Effector CD4-positive, alpha-beta T cell (primary cell): ENCODE data around the gene DKK3.
A peak's percentile ranks its signal among the peaks of the same experiment; 100 is the strongest.

Source experiments
- DNase-seq: peaks from one replicate; pipeline ENCODE4 v3.0.0-alpha.2; 2020

The DKK3 gene

DNA sequence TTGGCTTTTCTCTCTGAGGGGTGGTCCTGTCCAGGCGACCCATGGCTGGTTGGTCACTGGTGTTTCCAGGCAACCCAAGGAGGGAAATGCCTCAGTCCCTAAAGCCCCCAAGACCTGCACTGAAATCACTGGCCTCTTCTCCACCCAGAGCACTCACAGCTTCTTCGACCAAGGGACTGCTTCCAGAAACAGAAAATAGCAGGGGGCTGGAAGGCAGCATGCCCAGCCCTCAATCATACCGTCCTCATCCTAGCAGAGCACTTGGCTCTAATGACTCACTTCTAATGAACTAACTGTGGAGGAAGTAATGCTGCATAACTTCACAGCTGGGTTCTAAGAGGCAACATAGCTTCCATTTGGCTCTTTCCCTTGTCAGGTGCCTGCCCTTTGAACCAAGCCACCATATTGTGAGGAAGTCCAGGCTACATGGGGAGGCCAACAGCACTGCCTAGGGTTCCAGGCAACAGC, 27.6 kb downstream of the DKK3 start:
- DNase-seq: no peak

DNA sequence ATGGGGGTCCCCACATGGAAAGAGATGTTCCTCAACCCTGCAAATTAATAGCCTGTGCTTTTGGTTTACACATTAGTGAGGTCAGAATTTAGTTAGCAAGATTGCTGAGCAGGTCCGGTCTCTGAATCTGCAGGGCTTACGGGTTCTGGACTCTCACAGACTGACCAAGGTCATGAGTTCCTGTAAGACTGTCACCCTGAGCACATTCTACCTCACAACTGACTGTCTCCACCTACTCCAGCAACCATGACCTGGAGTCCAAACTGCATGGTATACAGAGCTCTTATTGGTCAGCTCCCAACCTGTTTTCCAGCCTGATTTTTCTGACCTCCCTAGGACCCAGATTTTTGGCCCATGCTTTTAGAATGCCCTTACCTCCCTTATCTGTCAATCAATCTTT, 28.2 kb downstream of the DKK3 start:
- DNase-seq: no peak

DNA sequence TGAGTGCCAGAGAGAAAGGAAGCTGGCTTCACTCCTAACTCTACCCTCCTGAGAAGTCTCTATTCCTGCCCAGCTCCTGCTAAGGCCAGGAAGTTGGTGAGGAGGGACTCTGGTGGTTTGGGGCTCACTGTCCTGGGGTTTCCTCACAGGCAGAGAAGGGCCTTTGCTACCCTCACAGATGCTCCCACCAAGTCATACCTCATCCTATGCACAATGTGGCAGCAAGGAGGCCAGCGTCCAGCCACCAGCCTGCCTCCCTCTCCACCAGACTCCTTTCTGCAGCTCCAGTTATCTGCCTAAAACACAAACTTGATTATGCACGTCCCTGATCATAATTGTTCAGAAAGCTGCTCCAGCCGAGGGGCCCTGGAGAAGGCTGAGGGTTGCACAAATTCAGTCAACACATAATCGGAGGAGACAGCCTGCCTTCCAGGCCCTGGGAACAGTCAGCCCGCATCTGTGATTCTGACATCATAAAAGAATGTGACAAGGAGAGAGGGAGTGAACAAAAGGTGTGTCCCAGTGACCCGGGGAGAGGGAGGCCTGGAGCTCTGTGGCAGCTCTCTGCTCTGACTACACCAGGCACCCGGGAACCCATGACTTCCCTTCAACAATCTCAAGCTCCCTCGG, 28.8 kb downstream of the DKK3 start:
- DNase-seq: no peak

DNA sequence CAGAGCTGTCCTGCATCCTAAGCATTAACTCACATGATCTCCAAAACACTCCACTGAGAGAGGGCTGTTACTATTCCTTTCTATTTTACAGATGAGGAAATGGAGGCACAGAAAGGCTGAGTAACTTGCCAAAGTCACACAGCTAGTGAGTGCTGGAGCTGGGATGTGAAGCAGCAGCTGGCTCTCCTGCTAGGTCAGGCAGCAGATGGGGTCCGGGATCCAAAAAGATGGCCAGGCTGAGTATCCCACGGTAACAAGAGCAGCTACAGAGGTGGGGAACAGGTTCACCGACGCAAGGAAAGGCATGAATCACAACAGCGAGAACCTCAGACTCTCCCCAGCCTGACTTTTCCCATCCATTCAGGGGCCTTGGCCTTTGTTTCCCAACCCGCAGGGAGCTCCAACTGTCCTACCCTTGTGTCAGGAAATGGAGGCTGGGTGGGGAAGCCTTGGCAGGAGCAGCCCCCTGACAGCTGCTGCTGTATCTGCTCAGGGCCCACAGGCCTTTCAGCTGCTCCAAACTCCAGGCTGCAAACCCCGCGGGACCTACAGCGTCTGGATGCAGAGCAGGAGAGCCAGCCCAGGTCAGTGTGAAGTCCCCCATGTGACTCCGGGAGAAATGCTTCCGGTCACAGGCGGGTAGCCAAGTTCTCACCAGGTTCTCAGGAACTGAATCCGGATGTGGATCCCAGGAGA, 29.5 kb downstream of the DKK3 start:
- no peak for DNase-seq

DNA sequence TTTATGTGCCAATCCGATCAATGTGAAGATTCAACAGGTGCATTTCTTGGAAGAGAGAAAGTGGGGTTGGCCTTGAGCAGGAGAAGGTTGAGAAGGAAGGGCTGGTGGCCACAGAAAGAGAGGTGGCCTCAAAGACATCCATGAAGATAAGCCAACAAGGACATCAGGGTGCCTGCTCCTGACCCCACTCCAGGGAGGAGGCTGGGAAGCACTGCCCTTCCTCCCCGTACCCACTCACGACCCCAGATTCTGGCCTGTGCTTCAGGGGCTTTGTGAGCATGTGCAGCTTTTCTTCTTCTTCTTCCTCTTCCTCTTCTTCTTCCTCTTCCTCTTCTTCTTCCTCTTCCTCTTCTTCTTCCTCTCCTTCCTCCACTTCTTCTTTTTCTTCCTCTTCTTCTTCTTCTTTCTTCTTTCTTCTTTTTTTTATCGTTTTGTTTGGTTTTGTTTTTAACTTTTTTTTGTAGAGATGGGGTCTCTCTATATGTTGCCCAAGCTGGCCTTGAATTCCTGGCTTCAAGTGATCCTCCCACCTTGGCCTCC, 30.3 kb downstream of the DKK3 start:
- no peak for DNase-seq

DNA sequence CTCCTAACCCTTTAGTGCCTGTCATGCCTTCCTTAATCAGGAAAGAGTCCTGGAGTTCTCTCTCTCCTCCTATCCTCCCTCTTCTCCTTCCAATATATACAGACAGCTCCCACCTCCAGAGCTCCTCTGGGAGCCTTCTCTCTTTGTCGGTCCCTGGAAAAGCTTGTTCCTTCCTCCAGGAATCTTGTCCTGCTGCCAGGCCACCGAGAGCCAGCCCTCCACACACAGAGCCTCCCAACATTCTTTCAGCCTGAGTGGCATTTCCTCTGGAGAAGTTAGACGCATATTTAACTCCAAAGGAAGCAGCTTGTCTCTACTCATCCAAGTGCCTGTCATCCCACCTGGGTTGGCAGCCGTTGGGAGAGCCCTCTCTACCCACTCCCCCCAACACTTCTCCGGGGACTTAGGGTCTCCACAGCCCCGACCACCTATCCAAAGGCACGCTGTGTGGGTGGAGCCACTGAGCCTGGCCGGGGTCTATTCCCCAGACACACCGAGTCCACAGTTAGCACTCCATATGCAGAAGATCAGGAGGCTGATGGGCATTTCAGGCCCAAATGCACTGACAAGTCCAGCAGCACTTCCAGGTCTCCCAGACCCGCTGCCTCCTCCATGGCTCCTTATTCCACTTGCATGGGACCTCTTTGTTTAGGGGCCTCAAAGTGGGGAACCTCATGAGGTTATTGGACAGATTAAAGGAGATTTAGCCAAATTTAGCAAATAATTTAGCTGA, 31.1 kb downstream of the DKK3 start:
- no peak for DNase-seq

DNA sequence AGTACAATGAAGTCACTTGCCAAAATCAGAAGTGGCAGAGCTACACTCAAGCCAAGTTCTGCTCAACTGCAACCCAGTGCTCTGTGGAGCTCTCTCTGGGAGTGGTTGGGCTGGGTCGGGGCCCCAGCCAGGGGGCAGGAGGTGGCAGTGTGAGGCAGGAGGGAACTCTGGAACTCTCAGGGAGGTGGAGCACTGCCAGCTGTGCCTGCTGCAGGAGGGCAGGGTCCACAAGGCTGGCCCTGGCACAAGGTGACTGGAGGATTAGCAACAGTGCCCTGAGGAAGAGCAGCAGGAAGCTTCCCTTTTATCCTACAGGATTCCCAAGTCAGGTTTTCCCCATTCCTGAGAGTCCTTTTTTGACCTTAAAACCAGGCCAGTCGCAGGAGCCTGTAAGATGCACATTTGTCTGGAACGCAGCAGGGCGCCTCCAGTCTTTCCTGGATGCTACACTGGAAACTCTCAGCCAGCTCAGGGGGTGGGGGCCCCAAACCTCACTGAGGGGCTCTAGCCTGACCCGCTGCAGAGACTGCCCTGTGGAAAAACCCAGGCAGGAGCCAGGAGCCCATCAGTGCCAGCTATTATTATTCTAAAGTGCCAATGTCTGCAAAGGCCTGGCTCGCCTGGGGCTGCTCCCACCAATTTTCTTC, 31.8 kb downstream of the DKK3 start:
- no peak for DNase-seq

DNA sequence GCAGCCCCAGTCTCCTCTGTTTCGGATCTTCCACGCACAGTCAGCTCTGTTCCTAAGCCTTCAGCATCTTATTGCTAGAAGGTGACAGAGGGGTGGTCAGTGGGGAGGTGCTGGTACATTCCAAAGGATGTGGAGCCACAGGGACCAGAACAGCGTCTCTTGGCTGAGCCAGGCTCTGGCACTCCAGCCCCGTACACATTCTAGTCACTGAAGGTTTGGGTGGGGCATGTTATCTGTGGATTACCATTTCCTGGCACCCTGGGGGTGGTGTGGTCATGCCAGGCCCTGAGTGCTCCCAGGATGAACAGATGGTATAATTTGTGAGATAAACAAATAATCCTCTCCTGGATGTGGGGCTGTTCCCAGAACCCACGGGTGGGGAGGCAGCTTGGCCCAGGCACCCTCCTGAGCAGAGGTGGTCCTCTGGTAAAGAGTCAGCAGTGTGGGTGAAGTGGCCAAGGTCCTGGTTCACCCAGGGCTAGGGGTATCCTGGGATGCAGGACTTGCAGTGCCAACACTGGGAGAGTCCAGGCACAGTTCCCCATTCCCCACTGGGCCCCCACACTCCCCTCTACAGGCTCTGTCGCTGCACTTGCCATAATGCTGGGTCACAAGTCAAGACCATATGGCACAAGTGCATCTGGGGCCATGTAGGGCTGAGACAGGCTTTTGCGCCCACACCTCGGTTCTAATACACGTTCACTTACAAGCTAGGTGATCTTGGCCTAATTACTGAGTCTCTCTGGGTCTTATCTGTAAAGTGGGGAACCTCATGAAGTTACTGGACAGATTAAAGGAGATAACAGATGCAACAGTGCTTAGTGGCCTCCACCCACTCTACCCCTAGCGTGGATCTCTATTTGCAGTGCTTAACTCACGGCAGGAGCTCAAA, 33.0 kb downstream of the DKK3 start:
- no peak for DNase-seq

DNA sequence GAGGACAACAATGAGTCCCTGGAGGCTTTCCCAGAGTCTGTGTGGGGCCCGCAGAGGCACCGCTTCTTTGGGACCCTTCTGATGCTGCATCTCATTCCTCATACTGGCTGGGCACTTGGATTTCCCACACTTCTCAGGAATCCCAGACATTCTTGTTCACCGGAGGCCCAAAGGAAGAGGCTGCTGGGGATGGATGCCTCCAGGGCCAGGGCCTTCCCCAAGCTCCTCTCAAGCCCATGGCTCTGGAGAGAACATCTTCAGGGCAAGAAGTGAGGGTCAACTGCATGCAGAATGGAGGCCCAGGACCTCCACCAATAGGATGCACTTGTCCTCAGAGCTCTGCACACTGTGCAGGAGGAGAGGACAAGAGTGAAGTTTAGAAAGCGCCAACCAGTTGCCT, 34.6 kb downstream of the DKK3 start:
- no peak for DNase-seq

DNA sequence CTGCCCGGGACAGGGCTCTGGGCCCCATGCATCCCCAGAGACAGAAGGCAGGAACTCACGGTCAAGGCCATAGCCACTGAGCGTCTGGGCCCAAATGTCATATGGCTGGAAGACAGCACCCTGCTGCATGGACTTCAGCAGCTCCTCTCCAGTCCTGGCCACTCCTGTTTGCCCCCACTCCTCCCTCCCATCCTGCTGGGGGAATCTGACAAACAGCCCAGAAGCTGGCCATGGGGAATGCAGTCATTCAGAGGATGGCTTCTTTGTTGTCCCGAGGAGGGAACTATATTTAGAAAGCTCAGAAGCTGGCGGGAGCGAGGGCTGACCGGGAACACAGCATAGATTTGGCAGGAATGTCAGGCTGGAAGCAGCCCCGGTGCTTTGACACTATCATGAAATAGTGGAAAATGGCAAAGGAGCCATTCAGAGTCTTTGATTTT, 35.0 kb downstream of the DKK3 start:
- no peak for DNase-seq

DNA sequence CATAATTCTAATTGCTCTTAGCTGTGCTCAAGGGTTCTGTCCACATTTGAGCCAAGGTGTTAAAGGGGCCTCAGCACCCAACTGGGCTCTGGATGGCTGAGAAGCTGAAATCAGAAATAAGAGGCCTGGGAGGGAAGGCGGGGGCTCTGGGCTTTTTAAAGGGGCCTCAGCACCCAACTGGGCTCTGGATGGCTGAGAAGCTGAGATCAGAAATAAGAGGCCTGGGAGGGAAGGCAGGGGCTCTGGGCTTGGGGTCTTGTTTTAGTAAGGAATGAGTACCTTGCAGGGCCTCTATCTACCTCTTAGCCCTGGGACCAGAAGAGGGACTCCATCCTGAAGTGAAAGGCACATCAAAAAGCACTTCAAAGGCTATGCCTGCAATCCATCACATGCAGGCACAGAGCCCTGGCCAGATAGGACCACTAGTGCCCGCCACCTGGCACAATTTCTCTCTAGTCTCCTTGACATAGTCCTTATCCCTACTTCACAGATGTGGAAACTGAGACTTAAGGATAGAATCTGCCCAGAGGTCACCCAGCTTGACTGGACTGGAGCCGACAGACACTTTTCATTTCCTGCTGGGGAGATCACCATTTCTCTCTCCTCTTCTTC, 35.6 kb downstream of the DKK3 start:
- no peak for DNase-seq

DNA sequence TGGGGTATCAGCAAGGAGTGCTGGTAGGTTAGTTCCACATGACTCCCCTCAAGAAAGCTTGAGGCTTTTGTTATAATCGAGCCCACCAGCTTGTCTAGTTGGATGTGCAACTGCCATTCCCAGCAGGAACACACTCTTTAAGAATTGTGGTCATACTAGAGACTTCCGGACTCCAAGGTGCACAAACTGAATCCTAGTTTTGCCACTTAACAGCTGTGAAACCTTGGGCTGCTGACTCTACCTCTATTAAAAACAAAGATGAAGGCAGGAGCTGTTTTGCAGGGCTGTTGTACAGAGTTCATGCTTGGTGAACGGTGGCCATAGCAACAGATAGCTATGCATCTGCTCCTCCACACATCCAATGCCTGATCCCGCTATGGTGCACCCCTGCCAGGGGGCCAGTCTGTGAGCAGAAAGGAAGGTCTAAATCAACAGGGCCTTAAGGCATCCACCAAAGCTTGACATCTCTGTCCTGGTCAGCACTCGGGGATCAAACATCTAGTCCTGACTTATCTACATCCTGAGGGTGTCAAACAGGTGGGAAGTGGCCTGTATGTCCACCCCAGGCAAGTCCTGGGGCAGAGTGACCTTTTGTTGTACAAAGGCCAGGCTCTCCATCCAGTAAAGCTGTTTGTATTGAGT, 36.4 kb downstream of the DKK3 start:
- no peak for DNase-seq

DNA sequence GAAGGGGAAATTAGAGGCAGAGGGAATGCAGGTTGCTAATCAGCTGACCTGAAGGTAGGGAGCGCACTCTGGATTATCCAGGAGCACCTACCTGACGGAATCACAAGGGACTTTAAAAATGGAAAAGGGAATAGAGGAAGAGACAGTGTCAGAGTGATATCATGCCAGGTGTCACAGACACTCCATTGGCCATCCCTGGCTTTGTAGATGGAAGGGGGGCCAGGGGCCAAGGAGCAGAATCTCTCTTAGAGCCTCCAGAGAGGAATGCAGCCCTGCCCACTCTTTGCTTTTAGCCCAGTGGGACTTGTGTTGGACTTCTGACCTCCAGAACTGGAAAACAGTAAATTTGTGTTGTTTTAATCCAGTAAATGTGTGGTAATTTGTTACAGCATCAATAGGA, 37.9 kb downstream of the DKK3 start:
- no peak for DNase-seq

DNA sequence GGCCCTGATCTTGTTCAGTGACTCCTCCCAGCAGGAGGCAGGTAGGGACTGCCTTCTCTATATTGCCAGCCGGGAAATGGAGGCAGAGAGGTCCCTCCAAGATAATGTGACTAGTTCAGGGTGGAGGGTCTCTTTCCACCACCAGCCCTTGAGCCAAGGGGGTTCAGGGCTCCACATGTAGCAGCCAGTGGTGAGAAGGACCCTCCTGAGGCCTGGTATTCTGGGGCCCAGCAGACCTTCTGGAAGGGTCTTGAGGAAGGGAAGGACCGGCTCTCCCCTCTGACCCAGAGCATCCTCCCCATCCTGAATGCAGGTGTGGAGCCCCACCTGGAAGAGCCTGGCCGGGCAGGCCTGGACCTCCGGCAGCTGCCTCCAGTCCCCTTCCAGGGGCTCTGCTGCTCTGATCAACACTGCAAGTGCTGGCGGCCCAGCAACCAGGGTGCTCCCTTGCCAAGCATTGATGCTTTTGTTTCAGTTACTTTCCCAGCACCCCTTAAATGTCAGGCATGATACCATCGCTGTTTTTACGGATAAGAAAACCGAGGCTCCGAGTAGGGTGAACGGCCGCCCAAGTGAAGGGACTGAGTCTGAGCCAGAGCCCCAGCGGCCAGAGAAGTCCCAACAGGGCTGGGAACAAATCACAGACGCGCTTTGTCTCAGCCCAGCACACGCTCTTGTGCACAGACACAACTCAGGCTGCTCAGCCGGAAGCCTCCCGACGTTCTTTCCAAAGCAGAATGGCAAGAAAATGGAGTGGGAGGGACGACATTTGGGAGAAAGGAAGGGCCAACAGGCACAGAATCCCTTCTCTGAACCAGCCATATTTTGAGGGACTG, 38.8 kb downstream of the DKK3 start:
- DNase-seq: no peak

DNA sequence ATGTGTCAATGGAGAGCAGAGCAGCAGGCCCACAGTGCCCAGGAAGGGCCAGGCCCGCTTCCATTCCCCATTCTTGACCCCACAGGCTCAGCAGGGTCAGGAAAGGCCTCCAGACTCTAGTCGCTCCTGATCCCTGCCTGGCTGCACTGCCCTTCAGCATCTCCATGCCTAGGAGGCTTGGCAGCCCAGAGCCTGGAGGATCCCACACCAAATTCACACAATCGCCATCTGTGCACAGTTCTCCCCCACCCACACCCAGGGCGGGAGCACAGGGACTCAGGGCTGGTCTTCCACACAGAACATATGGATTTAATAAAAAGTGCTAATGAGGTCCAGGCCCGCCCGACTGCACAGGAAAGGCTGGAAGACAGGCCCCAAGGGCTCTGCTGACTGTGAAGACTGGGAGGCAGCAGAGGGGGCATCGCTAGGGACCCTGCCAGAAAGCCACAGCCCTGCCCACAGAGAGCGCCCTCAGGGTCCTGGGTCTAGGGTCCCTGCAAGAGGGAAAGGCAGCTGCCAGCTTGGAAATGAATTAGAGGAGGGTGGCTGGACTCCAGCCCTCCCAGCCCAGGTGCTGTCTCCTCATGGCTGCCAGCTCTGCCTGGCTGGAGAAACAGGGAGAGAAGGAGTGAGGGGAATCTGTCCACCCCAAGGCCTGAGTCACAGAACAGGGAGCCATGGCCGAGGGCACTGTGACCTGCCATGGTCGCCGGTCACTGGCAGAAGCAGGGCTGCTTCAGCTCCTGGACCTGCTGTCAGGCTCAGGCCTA, 39.7 kb downstream of the DKK3 start:
- no peak for DNase-seq

DNA sequence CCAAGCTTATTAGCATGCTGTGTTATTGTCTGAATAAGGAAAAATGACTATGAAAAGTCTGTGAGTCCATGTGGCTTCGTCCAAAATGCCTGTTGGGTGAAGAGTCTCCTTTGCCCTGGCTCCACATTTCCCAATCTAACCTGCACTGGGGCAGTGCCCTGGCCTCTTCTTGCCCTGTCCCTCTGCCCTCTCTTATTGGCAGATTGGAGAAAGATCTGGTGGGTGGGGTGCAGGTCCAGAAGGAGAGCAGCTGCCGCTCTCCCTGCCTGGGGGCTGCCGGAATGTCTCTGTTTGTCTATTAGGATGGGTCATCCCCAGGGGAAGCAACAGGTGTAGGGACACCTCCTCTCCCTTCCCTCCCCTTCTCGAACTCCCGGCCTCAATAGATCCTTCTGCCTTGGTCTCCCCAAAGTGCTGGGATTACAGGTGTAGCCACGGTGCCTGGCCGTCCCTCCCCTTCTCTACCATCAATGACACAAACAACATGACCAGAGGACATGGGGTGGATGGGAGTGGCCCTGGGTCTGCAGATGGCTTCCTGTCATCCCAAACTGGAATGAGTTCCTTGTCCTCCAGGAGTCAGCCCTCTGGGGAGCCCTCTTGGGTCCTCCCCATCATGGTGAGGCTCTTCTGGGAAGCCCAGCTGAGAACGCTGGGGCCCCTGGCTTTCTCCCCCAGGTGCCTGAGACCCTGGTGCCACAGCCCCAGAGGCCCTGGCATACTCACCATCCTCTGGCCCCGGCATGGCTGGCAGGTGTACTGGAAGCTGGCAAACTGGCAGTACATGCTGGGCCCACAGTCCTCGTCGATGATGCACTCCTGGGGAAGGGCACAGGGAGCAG, 40.5 kb downstream of the DKK3 start:
- no peak for DNase-seq

DNA sequence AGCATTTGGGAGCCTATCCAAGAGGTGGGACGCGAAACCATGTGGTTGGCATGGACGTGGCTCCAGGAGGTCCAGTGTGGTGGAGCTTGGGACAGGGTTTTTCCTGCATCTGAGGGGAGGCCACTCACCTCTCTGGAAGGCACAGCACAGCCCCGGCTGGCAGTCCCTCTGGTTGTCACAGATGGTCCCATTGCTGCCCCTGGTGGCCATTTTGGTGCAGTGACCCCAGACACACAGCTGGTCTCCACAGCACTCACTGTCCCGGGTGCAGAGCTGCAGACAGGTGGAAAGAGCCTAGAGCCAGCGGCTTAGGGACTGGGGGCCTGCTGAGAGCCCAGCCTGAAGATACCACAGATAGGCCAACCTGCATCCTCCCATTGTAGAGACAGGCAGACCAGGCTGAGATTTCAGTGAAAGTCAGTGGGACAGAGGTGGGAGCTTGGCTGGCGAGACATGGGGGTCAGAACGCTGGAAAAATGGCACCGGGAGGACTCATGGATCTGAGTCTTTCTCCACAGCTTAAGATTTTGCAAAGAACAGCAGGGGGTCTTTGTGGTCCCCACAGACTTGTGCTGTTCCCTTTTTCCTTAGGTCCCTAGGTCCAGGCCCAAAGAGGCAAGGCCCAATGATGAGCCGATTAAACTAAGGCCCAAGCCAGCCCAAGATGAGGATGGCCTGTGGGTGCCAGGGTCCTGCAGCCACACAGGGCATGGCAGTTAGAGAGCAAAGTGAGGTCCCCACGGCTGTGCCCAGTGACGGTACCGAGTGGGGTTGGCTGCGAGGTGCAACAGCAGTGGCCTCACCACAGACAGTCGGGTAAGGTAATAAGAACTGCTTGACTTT, 41.4 kb downstream of the DKK3 start:
- DNase-seq: peak; percentile 52
